D341Med (cell line): Measurements from ENCODE around the gene GNPTG.
A peak's percentile ranks its signal among the peaks of the same experiment; 100 is the strongest.

ENCODE experiments used
- DNase-seq: peaks from one replicate; pipeline ENCODE4 v3.0.0; 2012; ENCODE audit warnings: low spot score

Gene GNPTG

DNA sequence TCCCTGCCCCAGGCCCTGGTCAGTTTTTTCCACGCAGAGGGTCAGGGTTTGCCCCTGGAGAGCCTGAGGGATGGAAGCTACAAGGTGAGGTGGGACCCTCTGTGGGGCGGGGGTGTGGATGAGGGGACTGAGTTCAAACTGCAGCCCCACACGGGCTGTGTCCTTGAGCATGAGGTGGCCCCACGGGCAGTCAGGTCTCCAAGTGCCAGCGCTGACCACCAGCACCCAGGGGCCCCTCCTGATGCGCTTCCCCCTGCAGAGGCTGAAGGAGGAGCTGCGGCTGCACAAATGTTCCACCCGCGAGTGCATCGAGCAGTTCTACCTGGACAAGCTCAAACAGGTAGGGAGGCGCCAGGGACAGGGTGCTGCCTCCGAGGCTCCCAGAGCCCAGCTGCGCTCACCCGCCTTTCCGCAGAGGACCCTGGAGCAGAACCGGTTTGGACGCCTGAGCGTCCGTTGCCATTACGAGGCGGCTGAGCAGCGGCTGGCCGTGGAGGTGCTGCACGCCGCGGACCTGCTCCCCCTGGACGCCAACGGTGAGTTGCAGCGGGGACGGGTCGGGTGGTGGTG is 4.4 kb upstream of the GNPTG start:
- DNase-seq: no peak

DNA sequence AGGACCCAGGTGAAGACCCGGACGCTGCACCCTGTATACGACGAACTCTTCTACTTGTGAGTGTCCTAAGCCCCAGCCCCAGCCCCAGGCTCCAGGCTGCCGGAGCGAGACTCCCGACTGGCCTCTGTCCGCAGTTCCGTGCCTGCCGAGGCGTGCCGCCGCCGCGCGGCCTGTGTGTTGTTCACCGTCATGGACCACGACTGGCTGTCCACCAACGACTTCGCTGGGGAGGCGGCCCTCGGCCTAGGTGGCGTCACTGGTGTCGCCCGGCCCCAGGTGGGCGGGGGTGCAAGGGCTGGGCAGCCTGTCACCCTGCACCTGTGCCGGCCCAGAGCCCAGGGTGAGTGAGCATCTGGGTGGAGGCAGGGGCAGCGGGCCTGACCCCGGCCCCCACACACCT is 3.8 kb upstream of the GNPTG start:
- no peak for DNase-seq

DNA sequence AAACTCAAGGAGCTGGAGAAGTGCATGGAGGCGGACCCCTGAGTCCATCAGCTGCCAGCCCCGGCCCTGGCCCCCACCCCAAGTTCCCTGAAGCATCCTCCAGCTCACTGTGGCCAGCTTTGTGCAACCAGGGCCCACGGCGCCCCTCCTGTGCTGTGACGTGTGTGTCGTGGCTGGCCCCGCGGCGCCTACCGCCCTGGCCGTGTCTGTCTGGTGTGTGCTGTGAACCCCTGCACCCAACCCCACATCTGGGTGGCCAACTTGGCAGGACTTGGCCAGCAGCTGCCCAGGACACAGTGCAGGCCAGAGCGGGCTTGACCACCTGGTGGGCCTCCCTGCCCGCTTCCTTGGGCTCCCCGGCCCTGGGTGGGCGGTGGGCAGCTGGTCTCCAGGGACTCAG is 3.3 kb upstream of the GNPTG start:
- DNase-seq: no peak

DNA sequence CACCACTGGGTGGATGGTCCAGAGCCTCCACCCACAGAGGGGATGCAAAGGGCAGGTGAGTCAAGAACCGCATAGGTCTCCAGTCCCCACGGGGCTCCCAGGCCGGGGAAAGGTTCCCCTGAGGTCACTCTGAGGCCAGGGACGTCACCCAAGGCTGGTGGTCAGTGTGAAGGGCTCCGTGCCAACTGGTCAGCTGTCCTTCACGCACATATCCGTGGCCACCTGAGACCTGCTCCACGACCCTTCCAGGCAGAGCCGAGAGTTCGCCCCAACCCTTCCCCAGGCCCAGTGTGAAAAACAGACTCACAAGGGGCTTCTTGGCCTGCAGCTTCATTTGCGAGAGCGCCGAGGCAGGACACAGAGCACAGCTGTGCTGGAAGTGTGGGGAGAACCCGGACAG is 2.8 kb upstream of the GNPTG start:
- no peak for DNase-seq

DNA sequence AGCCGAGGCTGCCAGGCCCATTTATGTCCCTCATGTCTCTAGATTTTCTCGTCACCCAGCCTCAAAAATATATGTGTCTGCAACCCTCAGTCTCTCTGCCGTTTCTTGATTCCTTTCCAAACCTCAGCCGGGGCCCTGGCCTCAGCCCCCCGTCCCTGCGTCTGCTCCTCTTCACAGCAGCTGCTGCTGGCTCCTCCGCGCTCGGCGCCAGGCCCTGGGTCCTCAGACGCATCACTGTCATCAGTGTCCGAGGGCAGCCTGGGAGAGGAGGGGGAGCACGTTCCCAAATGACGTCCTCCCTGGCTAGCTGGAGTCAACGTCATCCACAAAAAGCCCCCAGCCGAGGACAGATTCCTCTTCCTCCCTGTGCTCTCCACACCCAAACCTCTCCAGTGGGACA is 2.4 kb upstream of the GNPTG start:
- no peak for DNase-seq

DNA sequence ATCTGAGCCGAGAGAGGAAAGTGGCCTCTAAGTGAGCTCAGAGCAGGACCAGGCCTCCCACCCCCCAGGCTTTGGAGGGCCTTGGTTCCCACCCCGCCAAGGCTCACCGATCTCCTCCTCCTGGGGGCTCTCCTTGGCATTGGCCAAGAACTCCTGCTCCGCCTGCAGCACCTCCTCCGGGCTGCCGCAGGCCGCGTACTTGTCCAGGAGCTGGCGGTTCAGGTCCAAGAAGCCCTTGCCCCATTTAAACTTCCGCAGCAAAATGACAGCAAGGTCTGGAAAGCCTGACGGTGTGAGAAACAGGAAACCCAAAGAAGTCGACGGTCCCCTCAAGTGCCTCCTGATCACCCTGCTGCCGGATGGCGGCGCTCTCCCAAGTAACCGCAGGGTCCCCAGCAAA is 1.8 kb upstream of the GNPTG start:
- no peak for DNase-seq

DNA sequence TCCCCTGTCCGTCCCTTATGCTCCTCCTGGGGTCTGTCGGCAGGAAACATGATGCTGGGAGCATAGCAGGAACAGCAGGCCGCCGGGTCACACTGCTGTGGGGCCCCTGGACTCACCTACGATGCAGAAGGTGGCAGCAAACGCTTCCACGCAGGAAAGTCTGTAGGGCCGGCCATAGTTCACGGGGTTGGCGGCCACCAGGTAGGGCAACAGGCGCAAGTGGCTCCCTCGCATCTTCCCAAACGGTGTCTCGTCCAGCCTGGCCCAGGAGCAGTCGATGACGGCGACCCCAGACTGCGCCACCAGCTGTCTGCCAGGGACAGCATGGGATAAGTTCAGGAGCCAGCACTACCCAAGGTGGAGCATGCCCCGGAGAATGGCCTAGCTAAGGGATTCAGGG is 1.0 kb upstream of the GNPTG start:
- no peak for DNase-seq

DNA sequence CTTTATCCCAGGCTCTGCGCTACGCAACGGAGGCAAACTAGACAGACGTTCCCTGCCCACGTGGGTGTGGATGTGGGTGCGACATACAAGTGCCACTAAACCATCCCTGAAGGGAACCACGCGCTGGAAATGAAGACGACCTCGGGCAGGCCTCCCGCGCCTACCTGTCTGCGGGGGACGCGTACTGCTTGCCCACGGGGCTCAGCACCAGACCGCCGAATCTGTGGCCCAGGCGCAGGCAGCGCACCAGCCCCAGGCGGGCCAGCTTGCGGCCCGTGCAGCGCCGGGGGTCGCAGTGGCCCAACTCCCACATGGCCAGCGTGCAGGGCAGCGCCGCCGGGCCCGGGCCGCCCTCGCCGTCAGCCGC is 533 bp upstream of the GNPTG start:
- DNase-seq: no peak

DNA sequence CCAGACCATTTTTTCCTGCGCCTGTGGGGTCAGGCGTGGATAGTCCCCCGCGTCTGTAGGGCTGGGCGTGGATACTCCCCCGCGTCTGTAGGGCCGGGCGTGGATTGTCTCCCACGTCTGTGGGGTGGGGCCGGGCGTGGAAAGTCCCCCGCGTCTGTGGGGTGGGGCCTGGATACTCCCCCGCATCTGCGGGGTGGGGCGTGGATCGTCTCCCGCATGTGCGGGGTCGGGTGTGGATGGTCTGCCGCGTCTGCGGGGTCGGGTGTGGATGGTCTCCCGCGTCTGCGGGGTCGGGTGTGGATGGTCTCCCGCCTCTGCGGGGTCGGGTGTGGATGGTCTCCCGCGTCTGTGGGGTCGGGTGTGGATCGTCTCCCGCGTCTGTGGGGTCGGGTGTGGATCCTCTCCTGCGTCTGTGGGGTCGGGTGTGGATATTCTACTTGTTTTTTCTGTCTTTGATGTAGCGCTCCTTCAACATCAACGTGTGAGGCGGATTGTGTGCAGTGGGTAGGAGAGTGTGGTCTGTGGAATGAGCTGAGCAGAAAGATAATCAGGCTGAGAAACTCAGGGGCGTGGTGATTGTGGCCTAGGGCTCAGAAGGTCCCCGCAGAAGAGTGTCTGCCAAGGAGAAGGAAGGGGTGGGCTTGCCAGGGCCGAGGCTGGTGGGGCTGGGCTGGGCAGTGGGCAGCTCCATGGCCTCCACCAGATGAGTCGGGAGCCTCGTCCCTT is 3.2 kb downstream of the GNPTG start:
- DNase-seq: no peak

DNA sequence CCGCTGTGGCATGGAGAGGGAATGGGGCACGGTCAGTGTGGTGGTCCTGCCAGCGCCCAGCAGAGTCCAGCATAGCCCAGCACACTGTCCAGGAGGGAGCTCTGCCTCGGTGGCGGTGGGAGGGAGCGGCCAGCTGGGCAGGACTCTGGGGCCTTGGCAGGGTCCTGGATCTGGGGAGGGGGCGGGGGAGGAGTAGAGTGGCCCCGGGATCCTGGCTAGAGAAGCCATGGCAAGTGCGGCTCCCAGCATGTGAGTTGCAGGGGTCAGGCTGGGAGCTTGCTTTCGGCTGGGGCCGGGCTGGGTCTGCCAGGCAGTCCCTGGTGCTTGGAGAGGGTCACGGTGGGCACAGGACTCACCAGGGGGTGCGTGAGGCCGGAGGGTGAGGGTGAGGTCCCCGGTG is 3.9 kb downstream of the GNPTG start:
- no peak for DNase-seq

DNA sequence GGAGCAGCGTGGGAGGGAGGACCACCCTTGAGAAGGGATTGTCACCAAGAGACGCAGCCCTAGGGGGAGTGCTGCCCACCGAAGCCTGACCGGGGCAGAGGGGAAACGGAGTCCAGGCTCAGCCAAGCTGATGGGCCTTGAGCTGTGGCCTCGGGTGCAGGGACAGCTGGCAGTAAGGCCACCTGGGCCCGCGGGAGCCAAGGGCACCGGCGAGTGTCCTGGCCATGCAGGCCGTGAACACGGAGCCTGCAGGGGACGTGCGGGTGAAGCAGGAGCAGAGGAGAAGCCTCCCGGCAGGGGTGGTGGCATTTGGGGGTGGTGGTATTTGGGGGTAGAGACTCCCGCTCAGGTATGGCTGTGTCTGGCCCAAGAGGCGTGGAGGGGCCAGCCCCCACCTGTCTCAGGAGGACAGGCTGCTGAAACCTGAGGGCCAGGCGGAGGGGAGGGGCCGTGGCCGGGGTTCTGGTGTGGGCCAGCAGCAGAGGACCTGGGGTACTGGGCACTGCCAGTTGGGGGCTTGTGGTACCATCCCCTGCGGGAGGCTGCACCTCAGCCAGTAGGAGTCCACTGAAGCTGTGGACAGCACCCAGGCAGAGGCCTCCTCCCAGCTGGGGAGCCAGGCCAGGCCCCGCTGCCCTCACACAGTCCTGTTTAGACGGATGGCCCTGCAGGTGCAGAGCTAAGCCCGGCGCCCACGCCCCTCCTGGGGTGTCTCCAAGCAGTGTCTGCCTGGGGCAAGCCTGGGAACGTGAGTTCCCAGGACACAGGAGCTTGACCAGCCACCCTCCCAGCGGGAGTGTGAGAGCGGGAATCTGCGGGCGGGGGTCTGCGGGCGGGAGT is 4.5 kb downstream of the GNPTG start:
- DNase-seq: no peak

DNA sequence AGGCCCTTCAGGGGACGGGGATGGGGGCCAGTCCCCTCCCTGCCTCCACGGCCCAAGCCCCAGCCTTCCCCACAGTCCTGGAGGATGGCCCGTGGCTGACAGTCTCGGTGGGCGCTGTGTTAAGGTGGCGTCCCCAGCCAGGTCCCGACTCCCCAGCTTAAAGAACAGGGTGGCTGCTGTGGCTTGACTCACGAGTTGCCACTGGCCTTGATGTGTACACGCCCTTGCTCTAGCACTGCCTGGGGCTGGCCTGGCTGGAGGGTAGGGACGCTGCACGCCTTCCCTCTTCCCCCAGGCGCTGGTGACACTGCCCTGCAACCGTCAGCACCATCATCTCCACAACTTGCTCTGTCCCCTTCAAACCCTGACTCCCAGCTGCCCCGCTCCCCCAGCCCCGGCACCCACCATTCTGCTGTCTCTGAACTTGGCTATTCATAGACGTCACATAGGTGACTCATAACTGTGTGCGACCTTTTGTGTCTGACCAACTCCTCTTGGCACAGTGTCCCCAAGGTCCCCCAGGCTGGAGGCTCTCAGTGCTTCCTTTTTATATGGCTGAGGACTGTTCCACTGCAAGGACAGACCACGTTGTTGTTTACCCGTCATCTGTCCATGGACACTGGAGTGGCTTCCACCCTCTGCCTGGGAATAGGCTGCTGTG is 6.3 kb downstream of the GNPTG start:
- DNase-seq: no peak

DNA sequence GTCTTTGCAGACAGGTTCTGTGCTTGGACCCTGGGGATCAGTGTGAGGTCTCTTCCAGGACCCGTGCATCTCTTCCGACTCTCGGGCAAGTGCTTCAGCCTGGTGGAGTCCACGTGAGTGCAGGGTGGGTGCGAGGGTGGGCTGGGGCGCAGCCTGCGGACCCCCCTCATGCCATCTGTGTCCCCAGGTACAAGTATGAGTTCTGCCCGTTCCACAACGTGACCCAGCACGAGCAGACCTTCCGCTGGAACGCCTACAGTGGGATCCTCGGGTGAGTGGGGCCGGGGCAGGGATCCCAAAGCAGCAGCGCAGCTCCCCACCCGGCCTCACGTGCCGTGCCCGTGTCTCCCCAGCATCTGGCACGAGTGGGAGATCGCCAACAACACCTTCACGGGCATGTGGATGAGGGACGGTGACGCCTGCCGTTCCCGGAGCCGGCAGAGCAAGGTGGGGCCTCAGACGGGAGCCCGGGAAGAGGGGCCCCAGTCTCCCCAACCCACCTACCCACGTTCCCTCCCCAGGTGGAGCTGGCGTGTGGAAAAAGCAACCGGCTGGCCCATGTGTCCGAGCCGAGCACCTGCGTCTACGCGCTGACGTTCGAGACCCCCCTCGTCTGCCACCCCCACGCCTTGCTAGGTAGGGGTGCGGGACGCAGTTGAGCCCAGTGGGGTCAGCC is 10.1 kb downstream of the GNPTG start:
- no peak for DNase-seq

DNA sequence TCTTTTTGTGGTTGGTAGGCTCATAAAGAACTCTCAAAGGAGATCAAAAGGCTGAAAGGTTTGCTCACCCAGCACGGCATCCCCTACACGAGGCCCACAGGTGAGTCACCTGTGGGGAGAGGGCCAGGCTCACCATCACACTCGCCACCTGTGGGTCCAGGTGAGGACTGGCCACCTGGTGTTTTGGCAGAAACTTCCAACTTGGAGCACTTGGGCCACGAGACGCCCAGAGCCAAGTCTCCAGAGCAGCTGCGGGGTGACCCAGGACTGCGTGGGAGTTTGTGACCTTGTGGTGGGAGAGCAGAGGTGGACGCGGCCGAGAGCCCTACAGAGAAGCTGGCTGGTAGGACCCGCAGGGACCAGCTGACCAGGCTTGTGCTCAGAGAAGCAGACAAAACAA is 11.1 kb downstream of the GNPTG start:
- DNase-seq: no peak

DNA sequence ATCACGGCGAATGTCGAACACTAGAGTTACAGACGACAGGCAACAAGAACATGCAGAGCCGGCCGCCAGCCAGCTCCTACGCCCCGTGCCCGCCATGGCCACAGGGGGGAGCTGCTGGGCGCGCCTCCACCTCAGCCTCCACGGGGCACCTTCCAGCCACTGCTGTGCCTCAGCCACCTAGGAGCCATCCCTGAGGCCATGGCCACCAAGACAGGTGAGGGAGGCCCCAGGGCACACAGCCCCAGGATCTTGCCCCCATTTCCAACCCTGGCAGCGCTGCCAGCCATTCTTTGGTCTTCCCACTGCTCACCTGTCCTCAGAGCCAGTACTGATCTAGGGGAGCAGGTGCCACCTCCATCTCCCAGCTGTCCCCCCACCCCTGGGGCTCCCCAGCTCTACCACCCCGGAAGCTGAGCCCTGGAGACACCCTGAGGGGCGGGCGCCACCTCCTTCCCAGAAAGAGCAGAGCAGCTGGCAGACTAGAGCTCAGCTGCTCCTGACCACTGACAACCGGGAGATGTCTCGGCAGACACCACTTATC is 11.8 kb downstream of the GNPTG start:
- peak; percentile 92 for DNase-seq

DNA sequence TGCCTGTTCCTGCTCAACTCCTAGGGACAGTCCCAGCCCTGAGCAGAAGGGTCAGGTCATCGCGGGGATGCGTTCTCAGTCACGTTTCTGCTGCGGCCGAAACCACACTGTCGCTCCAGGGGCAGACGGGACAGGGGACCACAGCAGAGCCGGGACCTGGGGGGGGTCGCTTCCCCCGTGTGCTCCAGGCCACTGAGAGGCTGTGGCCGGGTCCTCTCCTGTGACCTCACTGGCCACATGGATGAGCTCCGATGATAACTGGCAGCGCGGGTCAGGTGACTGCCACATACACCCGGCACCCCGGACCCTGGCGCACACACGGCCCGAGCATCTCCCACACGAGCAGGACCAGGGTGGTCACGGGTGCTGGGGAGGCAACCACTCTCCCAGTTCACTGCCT is 12.8 kb downstream of the GNPTG start:
- no peak for DNase-seq

DNA sequence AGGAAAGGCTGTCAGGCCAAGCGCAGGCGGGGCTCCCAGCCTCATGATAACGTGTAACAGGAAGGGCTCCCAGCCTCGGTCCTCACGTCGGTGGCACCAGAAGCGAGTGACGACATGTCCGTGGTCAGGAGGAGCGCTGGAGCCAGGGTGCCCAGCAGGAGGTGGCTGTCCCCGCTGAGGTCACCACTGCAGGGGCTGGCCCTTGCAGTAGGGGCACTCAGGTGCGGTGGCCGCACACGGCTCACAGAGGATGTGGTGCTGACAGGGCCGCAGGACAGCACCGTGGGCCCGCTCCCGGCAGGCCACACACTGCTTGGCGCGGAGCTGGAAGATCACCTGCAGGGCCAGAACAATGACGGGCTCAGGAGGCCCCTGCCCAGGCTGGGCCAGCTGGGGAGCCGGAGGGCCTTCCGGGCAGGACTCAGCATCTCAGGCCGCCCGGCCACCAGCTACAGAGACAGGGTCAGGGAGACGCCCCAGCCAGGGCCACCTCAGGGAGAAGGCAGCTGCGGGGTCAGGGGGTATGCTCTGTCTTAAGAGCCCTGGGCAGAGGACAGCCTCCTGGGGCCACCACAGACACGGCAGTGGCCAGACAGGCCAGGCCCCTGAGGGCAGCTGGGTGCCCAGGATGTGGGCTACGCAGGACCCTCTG is 14.5 kb downstream of the GNPTG start:
- no peak for DNase-seq

DNA sequence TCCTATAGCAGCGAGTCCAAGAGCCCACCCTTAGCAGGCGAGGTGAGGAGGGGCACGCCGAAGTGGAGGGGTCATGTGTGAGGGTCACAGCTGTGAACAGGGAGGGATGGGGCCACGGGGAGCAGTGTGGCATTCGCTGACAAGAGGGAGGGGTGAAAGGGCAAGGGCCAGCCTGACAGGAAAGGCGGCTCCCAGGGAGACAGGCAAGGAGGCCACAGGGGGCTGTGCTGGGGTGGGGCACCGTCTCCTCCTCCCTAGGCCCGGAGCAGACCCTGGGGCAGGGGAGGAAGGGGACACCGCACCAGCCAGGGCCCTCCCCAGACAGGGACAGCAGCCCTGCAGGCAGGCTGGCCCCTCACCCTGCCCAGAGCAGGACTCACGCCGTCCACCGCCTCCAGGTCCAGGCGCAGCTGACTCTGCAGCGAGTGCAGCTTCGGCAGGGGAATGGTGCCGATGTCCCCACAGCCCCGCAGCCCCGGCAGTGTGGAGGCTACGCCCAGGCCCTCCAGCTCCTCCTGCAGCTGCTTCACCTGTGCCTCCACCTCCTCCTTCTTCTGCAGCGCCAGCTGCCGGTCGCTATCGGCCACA is 15.1 kb downstream of the GNPTG start:
- no peak for DNase-seq

DNA sequence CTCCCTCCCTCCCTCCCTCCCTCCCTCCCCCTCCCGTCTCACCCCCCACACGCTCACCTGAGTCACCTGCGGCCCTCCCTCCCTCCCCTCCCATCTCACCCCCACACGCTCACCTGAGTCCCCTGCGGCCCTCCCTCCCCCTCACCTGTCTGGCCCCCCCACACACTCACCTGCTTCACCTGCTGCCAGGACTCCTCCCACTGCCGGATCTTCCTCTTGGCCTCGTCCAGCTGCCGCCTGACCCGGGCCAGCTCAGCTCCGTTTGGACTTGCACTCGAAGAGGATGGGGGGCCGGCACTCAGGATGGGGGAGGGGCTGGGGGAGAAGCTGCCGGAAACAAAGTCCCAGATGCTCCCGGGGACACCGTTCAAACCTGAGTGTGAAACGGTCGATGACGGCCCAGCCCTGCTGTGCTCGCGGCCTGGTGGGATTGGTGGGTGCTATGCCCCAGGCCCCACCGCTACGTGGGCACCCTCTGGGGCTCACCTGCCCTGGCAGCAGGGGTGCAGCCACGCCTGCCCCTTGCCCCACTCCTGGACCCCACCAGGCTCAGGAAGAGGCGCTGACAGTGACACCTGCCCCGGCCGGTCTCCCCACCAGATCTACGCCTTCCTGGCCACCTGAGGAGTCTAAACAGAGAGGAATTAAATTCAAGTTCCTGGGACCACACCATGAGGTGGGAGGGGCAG is 15.9 kb downstream of the GNPTG start:
- no peak for DNase-seq
